ENCODE data around the gene DRD3. TPM values are rescaled to one million over a fixed set of nuclear protein-coding genes. Genes with fewer than 3 reads are reported as not detected.

Gene DRD3
- total and polyA plus RNA-seq, 2 of the 8 experiments (the other 6 are each of a cell fraction or from before 2014, with no cell fraction given), result 0.32 to 1.3 TPM

DNA sequence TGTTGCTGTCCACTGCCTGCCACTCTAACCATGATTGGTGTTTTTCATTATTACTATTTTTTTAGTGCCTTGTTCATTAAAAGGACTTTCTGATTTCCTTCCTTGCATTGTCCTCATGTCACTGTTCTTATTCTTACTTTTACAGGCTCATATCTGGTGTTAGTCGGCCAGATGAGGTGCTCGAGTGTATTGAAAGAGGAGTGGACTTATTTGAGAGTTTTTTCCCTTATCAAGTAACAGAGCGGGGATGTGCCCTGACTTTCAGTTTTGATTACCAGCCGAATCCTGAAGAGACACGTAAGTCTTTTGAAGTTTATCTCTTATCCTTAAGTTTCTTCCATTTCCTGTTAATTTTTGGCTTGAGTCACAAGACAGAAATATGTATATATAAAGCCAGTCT, 99.1 kb downstream of the DRD3 start:
- Histone ChIP-seq H4K8ac (ENCODE audit: extremely low read depth, insufficient read depth, low read length) (no peak overlapping the region), H2BK12ac (ENCODE audit: low read depth, low read length) (no peak overlapping the region), H2BK5ac (ENCODE audit: low read depth, low read length) (no peak overlapping the region), H3K4ac (replicated peaks; ENCODE audit: insufficient read length, low read depth, low read length) (no peak overlapping the region), H3K4me3 (ENCODE audit: extremely low read depth in 1 of 4, insufficient read depth in 2 of 4, low read depth in 3 of 4, low read length in 4 of 4) (no peak overlapping the region), H4K5ac (ENCODE audit: insufficient read length, low read depth, low read length) (no peak overlapping the region), H3K36me3 (ENCODE audit: control insufficient read depth in 2 of 4, insufficient read depth in 4 of 4, low read length in 3 of 4) (peaks cover 7 to 87% (median 51%) of the 10 kb centered on the region in 4 experiments), H3K56ac (replicated peaks; ENCODE audit: insufficient read length, low read depth, low read length) (no peak overlapping the region), H2BK15ac (ENCODE audit: low read length) (no peak overlapping the region), H3K4me2 (ENCODE audit: insufficient read depth in 1 of 2, low read depth in 2 of 2, low read length in 2 of 2) (no peak overlapping the region), H3K9me3 (ENCODE audit: insufficient read depth in 2 of 2, low read depth in 1 of 2, low read length in 1 of 2) (no peaks in the 10 kb centered on the region), H3K27me3 (replicated peaks in 1 of 4; ENCODE audit: control insufficient read depth in 3 of 4, extremely low read depth in 1 of 4, insufficient read depth in 3 of 4, low read length in 3 of 4) (no peaks in the 10 kb centered on the region), H3K79me2 (ENCODE audit: control insufficient read depth in 1 of 2, insufficient read depth in 2 of 2, low read length in 2 of 2) (no peaks in the 10 kb centered on the region), H2BK120ac (replicated peaks; ENCODE audit: low read depth, low read length) (no peak overlapping the region), H3K23ac (ENCODE audit: insufficient read length) (no peak overlapping the region), H3K79me1 (ENCODE audit: low read depth, low read length) (no peaks in the 10 kb centered on the region), H2AFZ (ENCODE audit: low read length) (no peak overlapping the region), H3K23me2 (ENCODE audit: low read depth, low read length) (no peaks in the 10 kb centered on the region), H3K9ac (replicated peaks in 1 of 4; ENCODE audit: extremely low read depth in 1 of 4, low read depth in 3 of 4, low read length in 3 of 4) (no peak overlapping the region), H4K20me1 (replicated peaks in 1 of 2; ENCODE audit: control insufficient read depth in 1 of 2, insufficient read depth in 2 of 2, low read length in 2 of 2) (no peaks in the 10 kb centered on the region), H4K91ac (replicated peaks; ENCODE audit: insufficient read length, low read length) (no peak overlapping the region), H3K14ac (ENCODE audit: insufficient read length) (no peak overlapping the region), H3K18ac (ENCODE audit: extremely low read depth, low read length) (no peak overlapping the region), H3K27ac (ENCODE audit: low read depth, low read length) (no peak overlapping the region), H3K4me1 (replicated peaks in 1 of 4; ENCODE audit: control insufficient read depth in 3 of 4, insufficient read depth in 4 of 4, low read length in 3 of 4) (no peaks in the 10 kb centered on the region), H2AK5ac (ENCODE audit: low read depth, low read length) (no peak overlapping the region), H2BK20ac (ENCODE audit: low read length) (no peak overlapping the region)
- 89% methylated on average over 5 of the region's 5 CpGs; no CpG with 5 or more reads in 1 of the 2 experiments for WGBS, 2 experiments (ENCODE audit: extremely low coverage in 1 of 2, insufficient coverage in 1 of 2, insufficient read length in 1 of 2, insufficient replicate concordance in 2 of 2, low coverage in 1 of 2, low lambda C conversion rate in 2 of 2, missing lambda C conversion rate in 1 of 2)
- no peak for FAIRE-seq
- ChIA-PET CTCF (ENCODE audit: partially characterized antibody) (no interaction called here), POLR2A (ENCODE audit: partially characterized antibody) (no interaction called here)
- no peak for DNase-seq (ENCODE audit: low read depth in 1 of 2, low spot score in 2 of 2)
- no peak for TF ChIP-seq ZNF274 (IDR thresholded peaks at IDR 0.05; ENCODE audit: borderline replicate concordance, extremely low read depth, low read length)
- TF ChIP-seq USF2 (IDR thresholded peaks at IDR 0.05; ENCODE audit: low read length), result no peak
- TF ChIP-seq BRCA1 (IDR thresholded peaks at IDR 0.05; ENCODE audit: low read depth, low read length), result no peak
- no peak for TF ChIP-seq BCL11A (IDR thresholded peaks at IDR 0.05; ENCODE audit: low read depth in 2 of 2, low read length in 2 of 2)
